K562 (cell line): ENCODE results near the gene RARRES2. TPM values are rescaled to one million over a fixed set of nuclear protein-coding genes. Genes with fewer than 3 reads are reported as not detected.
A peak's percentile ranks its signal among the peaks of the same experiment; 100 is the strongest.

ENCODE experiments used
- BRF1 ChIP-seq: IDR thresholded peaks from 3 replicates; pipeline ENCODE4 v1.6.1; 2011; ENCODE audit warnings: borderline replicate concordance, mild to moderate bottlenecking; ENCODE audit not compliant: insufficient read length; ENCODE audit errors: extremely low read depth
- CCNT2 ChIP-seq: IDR thresholded peaks from 2 replicates; pipeline ENCODE4 v1.6.1; 2011; ENCODE audit warnings: borderline replicate concordance, low read depth, mild to moderate bottlenecking, moderate library complexity, mixed read lengths, low read length; ENCODE audit not compliant: insufficient read length; ENCODE audit errors: extremely low read depth
- CHCHD3 ChIP-seq: fragments of 250-450 bp; sonication (Bioruptor Pico); IDR thresholded peaks from 2 replicates; pipeline ENCODE4 v2.1.2; 2022; ENCODE audit warnings: mild to moderate bottlenecking
- CREB1 ChIP-seq, 2 experiments: sonication (generic) in 1 of 2; formaldehyde crosslinking in 1 of 2; IDR thresholded peaks; 2 replicates each; pipeline versions ENCODE4 v1.6.1 to v1.8.0; 2012 to 2022; ENCODE audit warnings: inconsistent platforms in 1 of 2, mild to moderate bottlenecking in 1 of 2, missing genetic modification reagents in 1 of 2, moderate library complexity in 1 of 2
- DPF2 ChIP-seq: fragments of 450-650 bp; IDR thresholded peaks from 2 replicates; pipeline ENCODE4 v1.6.1; 2016
- ETS2 ChIP-seq: IDR thresholded peaks from 2 replicates; pipeline ENCODE4 v1.6.1; 2016; ENCODE audit warnings: borderline replicate concordance, missing genetic modification characterization, mild to moderate bottlenecking, moderate library complexity, missing compliant biosample characterization; ENCODE audit not compliant: poor library complexity, severe bottlenecking
- FIP1L1 ChIP-seq: fragments of 200-400 bp; formaldehyde crosslinking; IDR thresholded peaks from 2 replicates; pipeline ENCODE4 v1.6.1; 2018; ENCODE audit warnings: mild to moderate bottlenecking, low read depth, low read length; ENCODE audit not compliant: poor library complexity, severe bottlenecking
- GABPB1 ChIP-seq: sonication (generic); formaldehyde crosslinking; IDR thresholded peaks from 2 replicates; pipeline ENCODE4 v1.8.0; 2022; ENCODE audit warnings: mild to moderate bottlenecking, missing genetic modification reagents
- HDAC8 ChIP-seq: fragments of 450-650 bp; IDR thresholded peaks from 2 replicates; pipeline ENCODE4 v1.6.1; 2016; ENCODE audit warnings: mild to moderate bottlenecking, missing genetic modification characterization, moderate library complexity, missing compliant biosample characterization
- ID3 ChIP-seq, 2 experiments: fragments of 250-450 bp in 1 of 2; fragments of 450-650 bp in 1 of 2; sonication (Bioruptor Pico) in 1 of 2; IDR thresholded peaks; 2 replicates each; pipeline versions ENCODE4 v1.6.1 to v1.8.0; 2016 to 2021; ENCODE audit warnings: mild to moderate bottlenecking in 2 of 2, moderate library complexity in 2 of 2, missing compliant biosample characterization in 1 of 2, missing genetic modification characterization in 1 of 2
- MTA1 ChIP-seq: fragments of 450-650 bp; IDR thresholded peaks from 2 replicates; pipeline ENCODE4 v1.6.1; 2017; ENCODE audit warnings: borderline replicate concordance
- NELFE ChIP-seq: IDR thresholded peaks from 2 replicates; pipeline ENCODE4 v1.6.1; 2011; ENCODE audit warnings: mild to moderate bottlenecking; ENCODE audit not compliant: insufficient read depth, insufficient read length
- NR4A1 ChIP-seq, 2 experiments: fragments of 250-450 bp in 1 of 2; fragments of 450-650 bp in 1 of 2; sonication (Bioruptor Pico) in 1 of 2; IDR thresholded peaks; 2 replicates each; pipeline versions ENCODE4 v1.4.0 to v1.6.1; 2016 to 2020; ENCODE audit warnings: mild to moderate bottlenecking in 2 of 2, missing compliant biosample characterization in 1 of 2, missing genetic modification characterization in 1 of 2, moderate library complexity in 1 of 2
- POLR2AphosphoS5 ChIP-seq: IDR thresholded peaks from 2 replicates; pipeline ENCODE4 v1.6.1; 2011; ENCODE audit warnings: mild to moderate bottlenecking, low read depth, low read length, moderate library complexity; ENCODE audit not compliant: control insufficient read depth, insufficient read depth
- PRPF4 ChIP-seq: fragments of 200-400 bp; formaldehyde crosslinking; IDR thresholded peaks from one replicate; pipeline ENCODE4 v1.6.1; 2017; ENCODE audit warnings: low read length, low read depth, mild to moderate bottlenecking; ENCODE audit not compliant: insufficient read depth, poor library complexity, severe bottlenecking
- RREB1 ChIP-seq: fragments of 250-450 bp; sonication (Bioruptor Pico); IDR thresholded peaks from 2 replicates; pipeline ENCODE4 v1.4.0; 2020
- YY1 ChIP-seq, 3 experiments: IDR thresholded peaks; 2 replicates each; pipeline ENCODE4 v1.6.1; 2011; ENCODE audit warnings: low read length in 2 of 3, mild to moderate bottlenecking in 2 of 3, moderate library complexity in 2 of 3, borderline replicate concordance in 1 of 3, control low read depth in 1 of 3, low read depth in 1 of 3; ENCODE audit not compliant: insufficient read depth in 3 of 3, insufficient replicate concordance in 2 of 3, control insufficient read depth in 1 of 3, insufficient read length in 1 of 3; ENCODE audit errors: extremely low read depth in 1 of 3
- ZNF395 ChIP-seq: fragments of 200-800 bp; sonication (Bioruptor generic); IDR thresholded peaks from 2 replicates; pipeline ENCODE4 v1.6.1; 2017; ENCODE audit warnings: missing genetic modification characterization, missing compliant biosample characterization
- polyA plus RNA-seq, 8 experiments: library from polyadenylated mRNA; depleted of rRNA in 4 of 8; stranded (reverse) in 5 of 8; unstranded in 3 of 8; fragments of >200 nt; fragmentation: Nextera tagmentation in 2 of 8; fragmentation: Illumina TruSeq in 1 of 8; extraction: Ambion mirVana in 2 of 8; extraction: Trizol in 1 of 8; gene quantifications; 2 replicates each; pipeline versions ENCODE4 v1.2.1 to v1.2.3, GENCODE V29; 2011 to 2014; ENCODE audit warnings: inconsistent platforms in 1 of 8, missing spikeins in 1 of 8
- total RNA-seq, 7 experiments: library from RNA; depleted of rRNA in 6 of 7; stranded (reverse); fragments of >200 nt in 6 of 7; fragmentation: Illumina TruSeq in 2 of 7; extraction: Trizol in 2 of 7; gene quantifications; 2 replicates each; pipeline versions ENCODE4 v1.2.1 to v1.2.3, GENCODE V29; 2011 to 2021; ENCODE audit warnings: low replicate concordance in 1 of 7

The RARRES2 gene
- total and polyA plus RNA-seq, 9 of the 15 experiments (the other 6 are each of a cell fraction or from before 2014, with no cell fraction given) = 0.11 to 1.7 (median 0.23) TPM; not detected in 6

GRCh38 chr7:150313870-150314269, 27.6 kb downstream of the RARRES2 start (continued):
- no peak for TF ChIP-seq YY1 (IDR thresholded peaks at IDR 0.05; ENCODE audit: borderline replicate concordance in 1 of 3, control insufficient read depth in 1 of 3, extremely low read depth in 1 of 3, insufficient read depth in 3 of 3, insufficient read length in 1 of 3, insufficient replicate concordance in 2 of 3, low read depth in 1 of 3, low read length in 2 of 3)
- no peak; the same call in 1 of the 2 replicates for TF ChIP-seq ZNF395 (CRISPR knock-in tag)
- no peak for TF ChIP-seq HDAC8 (tag)
- no peak for TF ChIP-seq PRPF4
- TF ChIP-seq NR4A1 (CRISPR knock-in tag; IDR thresholded peaks at IDR 0.05) = peak; percentile 7; the same call in 1 of the 2 replicates
- peak; percentile 75 for TF ChIP-seq NR4A1 (tag; IDR thresholded peaks at IDR 0.05)
- TF ChIP-seq BRF1 = no peak
- TF ChIP-seq RREB1 (CRISPR knock-in tag) = 0 out of 2 replicates have a peak, but pooled peaks have one; percentile 65
- TF ChIP-seq CCNT2 = peak; percentile 29
- TF ChIP-seq CREB1 (IDR thresholded peaks at IDR 0.05) = no peak
- TF ChIP-seq CREB1 (CRISPR knock-in tag; IDR thresholded peaks at IDR 0.05) = no peak
- no peak for TF ChIP-seq GABPB1 (CRISPR knock-in tag)
- TF ChIP-seq NELFE = no peak
- TF ChIP-seq ETS2 = no peak
- no peak for TF ChIP-seq MTA1
- no peak for TF ChIP-seq POLR2AphosphoS5
- TF ChIP-seq FIP1L1 = no peak
- no peak for TF ChIP-seq ID3 (CRISPR knock-in tag; IDR thresholded peaks at IDR 0.05)
- peak; percentile 73; the same call in 1 of the 2 replicates for TF ChIP-seq ID3 (tag; IDR thresholded peaks at IDR 0.05)
- no peak for TF ChIP-seq CHCHD3 (CRISPR knock-in tag)
- TF ChIP-seq DPF2 = no peak
